ENCODE results near the gene CCDC80. TPM values are rescaled to one million over a fixed set of nuclear protein-coding genes. Genes with fewer than 3 reads are reported as not detected.
A peak's percentile ranks its signal among the peaks of the same experiment; 100 is the strongest.

The CCDC80 gene
- polyA plus RNA-seq, 1 donor: 27.6 TPM

GRCh38 chr3:112685420-112685819 is 44.5 kb upstream of the CCDC80 start:
- Histone ChIP-seq H3K9me3 (ENCODE audit: control insufficient read depth, low read depth, low read length) (no peaks in the 10 kb centered on the region), H3K4me3 (ENCODE audit: low read length) (no peak overlapping the region), H3K36me3 (ENCODE audit: control insufficient read depth, insufficient read depth, low read length) (no peaks in the 10 kb centered on the region), H3K27me3 (ENCODE audit: control insufficient read depth, insufficient read depth, low read length) (no peaks in the 10 kb centered on the region), H3K27ac (ENCODE audit: low read length) (no peak overlapping the region), H3K4me1 (ENCODE audit: control insufficient read depth, insufficient read depth, low read length) (no peaks in the 10 kb centered on the region)
- no CpG with 5 or more reads among the region's 7 CpGs for WGBS (ENCODE audit: insufficient coverage, low lambda C conversion rate)
- DNase-seq: no peak

GRCh38 chr3:112682361-112682760 is 41.4 kb upstream of the CCDC80 start:
- DNase-seq: no peak
- no peaks in the 10 kb centered on the region for H3K9me3 ChIP-seq (ENCODE audit: control insufficient read depth, low read depth, low read length)
- H3K4me3 ChIP-seq (ENCODE audit: low read length): no peak overlapping the region
- H3K27me3 ChIP-seq (ENCODE audit: control insufficient read depth, insufficient read depth, low read length): no peaks in the 10 kb centered on the region
- H3K36me3 ChIP-seq (ENCODE audit: control insufficient read depth, insufficient read depth, low read length): no peaks in the 10 kb centered on the region
- no peak overlapping the region for H3K27ac ChIP-seq (ENCODE audit: low read length)
- no CpG with 5 or more reads among the region's 5 CpGs for WGBS (ENCODE audit: insufficient coverage, low lambda C conversion rate)
- no peaks in the 10 kb centered on the region for H3K4me1 ChIP-seq (ENCODE audit: control insufficient read depth, insufficient read depth, low read length)

DNA sequence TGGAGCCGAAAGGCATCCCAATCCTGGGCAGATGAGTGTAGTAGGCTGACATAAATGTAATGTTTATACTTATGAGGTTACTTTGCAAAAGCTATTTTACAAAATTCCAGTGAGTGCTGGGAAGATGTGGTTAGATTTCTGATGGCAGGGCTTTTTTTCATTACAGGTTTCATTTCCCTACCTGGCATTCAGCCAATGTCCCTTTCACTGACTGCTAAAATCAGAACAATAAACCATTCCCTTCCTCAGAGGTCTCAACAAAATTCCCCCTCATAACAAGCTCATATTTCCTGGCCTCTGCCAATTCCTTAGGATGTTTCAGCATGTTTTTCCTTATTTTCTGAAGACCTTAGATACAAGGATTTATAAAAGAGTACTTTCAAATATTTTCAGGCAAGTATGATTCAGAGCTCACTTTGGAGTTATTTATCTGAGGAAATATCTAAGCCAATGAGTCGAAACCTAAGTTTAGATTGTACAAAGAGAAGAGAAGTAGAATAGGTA is 40.9 kb upstream of the CCDC80 start:
- H3K27me3 ChIP-seq (ENCODE audit: control insufficient read depth, insufficient read depth, low read length): peaks cover 2% of the 10 kb centered on the region
- no CpG with 5 or more reads among the region's 2 CpGs for WGBS (ENCODE audit: insufficient coverage, low lambda C conversion rate)
- no peaks in the 10 kb centered on the region for H3K9me3 ChIP-seq (ENCODE audit: control insufficient read depth, low read depth, low read length)
- DNase-seq: no peak
- H3K27ac ChIP-seq (ENCODE audit: low read length): no peak overlapping the region
- no peaks in the 10 kb centered on the region for H3K4me1 ChIP-seq (ENCODE audit: control insufficient read depth, insufficient read depth, low read length)
- H3K36me3 ChIP-seq (ENCODE audit: control insufficient read depth, insufficient read depth, low read length): no peaks in the 10 kb centered on the region
- H3K4me3 ChIP-seq (ENCODE audit: low read length): no peak overlapping the region

DNA sequence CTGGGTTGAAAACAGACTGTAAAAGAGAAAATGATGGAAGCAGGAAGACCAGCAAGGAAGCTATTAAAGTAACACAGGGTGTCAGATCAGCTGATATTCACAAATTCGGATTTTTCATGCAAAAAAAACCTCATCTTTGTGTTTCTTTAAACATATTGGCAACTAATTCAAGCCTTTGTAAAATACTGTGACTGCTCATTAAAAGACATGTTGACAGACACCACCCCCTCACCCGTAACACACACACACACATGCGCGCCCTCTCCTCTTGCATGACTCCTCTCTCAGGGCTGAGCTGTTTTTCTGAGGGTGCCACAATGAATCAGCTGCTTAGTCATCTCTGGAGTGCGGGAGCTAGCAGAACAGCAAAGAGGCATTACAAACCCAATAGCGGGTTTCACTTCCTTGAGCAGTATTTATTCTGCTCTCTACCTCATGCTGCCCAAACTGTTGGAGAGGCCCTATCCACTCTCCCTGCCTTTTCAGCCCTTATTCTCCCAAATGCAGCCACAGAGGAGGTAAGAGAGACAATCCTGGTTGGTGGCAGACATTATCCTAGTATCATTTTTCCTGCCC is 35.8 kb upstream of the CCDC80 start:
- WGBS (ENCODE audit: insufficient coverage, low lambda C conversion rate): 70% methylated on average over 2 of the region's 6 CpGs
- Histone ChIP-seq H3K9me3 (ENCODE audit: control insufficient read depth, low read depth, low read length) (no peaks in the 10 kb centered on the region), H3K4me1 (ENCODE audit: control insufficient read depth, insufficient read depth, low read length) (no peaks in the 10 kb centered on the region), H3K27ac (ENCODE audit: low read length) (no peak overlapping the region), H3K36me3 (ENCODE audit: control insufficient read depth, insufficient read depth, low read length) (no peaks in the 10 kb centered on the region), H3K4me3 (ENCODE audit: low read length) (no peak overlapping the region), H3K27me3 (ENCODE audit: control insufficient read depth, insufficient read depth, low read length) (peaks cover 7% of the 10 kb centered on the region)
- DNase-seq: no peak

DNA sequence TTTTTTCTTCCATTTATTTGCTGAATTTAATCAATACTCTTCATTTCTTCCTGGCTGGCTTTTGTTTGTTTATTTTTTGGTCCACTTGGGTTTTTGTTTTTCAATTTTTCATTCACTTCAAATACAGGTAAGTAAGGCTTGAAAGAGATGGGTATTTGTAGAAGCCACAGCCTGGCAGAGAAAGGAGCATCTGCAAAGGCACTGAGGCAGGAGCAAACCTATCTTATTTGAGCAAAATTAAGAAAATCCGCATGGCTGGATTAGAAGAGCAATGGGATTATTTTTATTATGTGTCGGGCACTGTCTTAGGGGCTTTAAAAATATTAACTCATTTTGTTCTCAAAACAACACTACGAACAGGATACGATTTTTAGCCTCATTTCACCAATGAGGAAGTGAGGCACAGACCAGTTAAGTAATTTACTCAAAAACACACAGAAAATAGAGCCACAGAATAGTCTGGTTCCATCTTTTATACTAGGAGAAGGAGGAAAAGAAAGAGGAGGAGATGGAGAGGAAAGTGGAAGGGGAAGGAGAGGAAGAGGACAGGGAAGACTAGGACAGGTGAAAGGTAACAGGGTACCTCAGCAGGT is 35.1 kb upstream of the CCDC80 start:
- H3K27me3 ChIP-seq (ENCODE audit: control insufficient read depth, insufficient read depth, low read length): peaks cover 7% of the 10 kb centered on the region
- WGBS (ENCODE audit: insufficient coverage, low lambda C conversion rate): 80% methylated on average over 3 of the region's 4 CpGs
- no peaks in the 10 kb centered on the region for H3K36me3 ChIP-seq (ENCODE audit: control insufficient read depth, insufficient read depth, low read length)
- H3K4me3 ChIP-seq (ENCODE audit: low read length): no peak overlapping the region
- no peaks in the 10 kb centered on the region for H3K9me3 ChIP-seq (ENCODE audit: control insufficient read depth, low read depth, low read length)
- DNase-seq: no peak
- H3K27ac ChIP-seq (ENCODE audit: low read length): no peak overlapping the region
- H3K4me1 ChIP-seq (ENCODE audit: control insufficient read depth, insufficient read depth, low read length): no peaks in the 10 kb centered on the region

DNA sequence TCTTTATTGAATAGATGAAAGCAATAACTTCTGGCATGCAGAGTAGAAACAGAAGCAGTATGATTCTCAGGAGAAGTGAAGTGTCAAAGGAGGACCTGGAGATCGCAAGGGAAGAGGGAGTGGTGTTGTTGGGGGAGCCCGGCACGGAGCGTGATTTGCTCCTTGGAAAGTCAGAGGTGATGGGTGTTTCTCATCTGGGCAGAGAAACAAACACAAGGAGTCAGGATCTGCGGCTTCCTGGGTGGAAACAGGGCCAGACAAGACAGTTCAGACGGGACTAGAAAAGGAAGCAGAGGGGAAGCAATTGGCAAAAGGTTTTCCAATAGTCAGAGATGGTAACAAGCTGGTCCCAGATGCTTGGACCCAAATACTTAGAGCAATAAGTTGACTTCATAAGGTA is 34.4 kb upstream of the CCDC80 start:
- Histone ChIP-seq H3K4me1 (ENCODE audit: control insufficient read depth, insufficient read depth, low read length) (no peaks in the 10 kb centered on the region), H3K4me3 (ENCODE audit: low read length) (no peak overlapping the region), H3K27me3 (ENCODE audit: control insufficient read depth, insufficient read depth, low read length) (peaks cover 7% of the 10 kb centered on the region), H3K9me3 (ENCODE audit: control insufficient read depth, low read depth, low read length) (no peaks in the 10 kb centered on the region), H3K27ac (ENCODE audit: low read length) (no peak overlapping the region), H3K36me3 (ENCODE audit: control insufficient read depth, insufficient read depth, low read length) (no peaks in the 10 kb centered on the region)
- 80% methylated on average over 1 of the region's 6 CpGs for WGBS (ENCODE audit: insufficient coverage, low lambda C conversion rate)
- DNase-seq: no peak

DNA sequence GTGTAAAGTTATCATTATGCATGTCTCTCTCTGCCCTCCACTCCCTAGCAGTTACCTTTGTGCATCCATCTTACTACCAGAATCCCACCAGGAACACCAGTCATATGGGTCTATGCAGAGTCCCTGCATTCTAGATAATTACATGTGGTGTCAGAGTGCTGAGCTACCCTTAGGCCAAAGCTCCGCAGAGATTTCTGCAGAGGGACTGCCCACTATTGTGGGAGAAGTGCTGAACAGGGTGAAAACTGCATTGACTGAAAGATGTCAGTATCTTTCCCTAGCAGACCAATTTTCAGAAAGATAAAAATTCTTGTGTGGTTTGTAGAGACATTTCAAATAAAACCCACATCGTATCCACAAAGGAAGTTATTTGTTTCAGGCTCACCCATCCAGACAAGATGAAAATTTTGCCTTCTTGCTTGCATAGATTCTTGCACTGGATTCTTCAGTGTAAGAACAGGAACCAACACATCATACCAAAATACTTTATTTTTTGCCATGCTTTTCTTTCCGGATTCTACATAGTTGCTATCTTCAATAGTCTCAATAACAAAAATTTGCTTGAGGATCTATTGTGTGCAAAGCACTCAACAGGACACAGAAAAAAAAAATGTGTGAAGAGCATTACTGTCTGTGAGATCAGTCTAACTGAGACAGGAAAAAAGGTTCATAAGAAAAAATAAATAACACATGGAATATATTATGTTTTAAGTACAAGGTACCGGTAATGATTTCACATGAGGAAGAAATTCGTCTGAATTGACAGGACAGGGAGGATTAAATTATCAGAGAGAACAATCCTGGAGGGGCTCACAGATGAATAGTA is 32.0 kb upstream of the CCDC80 start:
- H3K27me3 ChIP-seq (ENCODE audit: control insufficient read depth, insufficient read depth, low read length): peaks cover 7% of the 10 kb centered on the region
- H3K27ac ChIP-seq (ENCODE audit: low read length): no peak overlapping the region
- no peaks in the 10 kb centered on the region for H3K36me3 ChIP-seq (ENCODE audit: control insufficient read depth, insufficient read depth, low read length)
- 82% methylated on average over 3 of the region's 5 CpGs for WGBS (ENCODE audit: insufficient coverage, low lambda C conversion rate)
- no peaks in the 10 kb centered on the region for H3K4me1 ChIP-seq (ENCODE audit: control insufficient read depth, insufficient read depth, low read length)
- H3K4me3 ChIP-seq (ENCODE audit: low read length): no peak overlapping the region
- H3K9me3 ChIP-seq (ENCODE audit: control insufficient read depth, low read depth, low read length): no peaks in the 10 kb centered on the region
- DNase-seq: no peak

- Histone ChIP-seq H3K9me3 (ENCODE audit: control insufficient read depth, low read depth, low read length) (no peaks in the 10 kb centered on the region), H3K4me3 (ENCODE audit: low read length) (no peak overlapping the region), H3K4me1 (ENCODE audit: control insufficient read depth, insufficient read depth, low read length) (no peaks in the 10 kb centered on the region), H3K27me3 (ENCODE audit: control insufficient read depth, insufficient read depth, low read length) (peaks cover 7% of the 10 kb centered on the region), H3K36me3 (ENCODE audit: control insufficient read depth, insufficient read depth, low read length) (no peaks in the 10 kb centered on the region), H3K27ac (ENCODE audit: low read length) (no peak overlapping the region)
- 100% methylated on average over 1 of the region's 4 CpGs for WGBS (ENCODE audit: insufficient coverage, low lambda C conversion rate)
- peak in 1 of 2 donors; percentile 17 for DNase-seq
Observed at GRCh38 chr3:112671930-112672715, 31.2 kb upstream of the CCDC80 start.

DNA sequence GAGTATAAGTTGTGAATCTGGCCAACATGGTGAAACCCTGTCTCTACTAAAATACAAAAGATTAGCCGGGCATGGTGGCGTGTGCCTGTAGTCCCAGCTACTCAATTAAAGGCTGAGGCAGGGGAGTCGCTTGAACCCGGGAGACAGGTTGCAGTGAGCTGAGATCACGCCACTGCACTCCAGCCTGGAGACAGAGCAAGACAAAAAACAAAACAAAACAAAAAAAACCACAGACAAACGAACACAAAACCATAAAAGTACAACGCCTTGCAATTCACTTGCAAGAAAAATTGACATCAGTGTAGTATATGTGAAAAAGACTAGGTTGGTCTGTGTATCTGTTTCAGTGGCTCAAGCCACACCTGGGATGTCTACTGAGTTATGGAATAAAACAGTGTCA is 29.9 kb upstream of the CCDC80 start:
- no peaks in the 10 kb centered on the region for H3K4me1 ChIP-seq (ENCODE audit: control insufficient read depth, insufficient read depth, low read length)
- no peak overlapping the region for H3K4me3 ChIP-seq (ENCODE audit: low read length)
- H3K36me3 ChIP-seq (ENCODE audit: control insufficient read depth, insufficient read depth, low read length): no peaks in the 10 kb centered on the region
- H3K9me3 ChIP-seq (ENCODE audit: control insufficient read depth, low read depth, low read length): no peaks in the 10 kb centered on the region
- H3K27me3 ChIP-seq (ENCODE audit: control insufficient read depth, insufficient read depth, low read length): peaks cover 4% of the 10 kb centered on the region
- no peak overlapping the region for H3K27ac ChIP-seq (ENCODE audit: low read length)
- WGBS (ENCODE audit: insufficient coverage, low lambda C conversion rate): 93% methylated on average over 2 of the region's 7 CpGs
- DNase-seq: no peak

- H3K27ac ChIP-seq (ENCODE audit: low read length): no peak overlapping the region
- 86% methylated on average over 1 of the region's 4 CpGs for WGBS (ENCODE audit: insufficient coverage, low lambda C conversion rate)
- no peaks in the 10 kb centered on the region for H3K4me1 ChIP-seq (ENCODE audit: control insufficient read depth, insufficient read depth, low read length)
- H3K27me3 ChIP-seq (ENCODE audit: control insufficient read depth, insufficient read depth, low read length): no peaks in the 10 kb centered on the region
- no peaks in the 10 kb centered on the region for H3K9me3 ChIP-seq (ENCODE audit: control insufficient read depth, low read depth, low read length)
- no peak for DNase-seq
- H3K4me3 ChIP-seq (ENCODE audit: low read length): no peak overlapping the region
- no peaks in the 10 kb centered on the region for H3K36me3 ChIP-seq (ENCODE audit: control insufficient read depth, insufficient read depth, low read length)
Observed at GRCh38 chr3:112667599-112667998, 26.7 kb upstream of the CCDC80 start.
